Heart left ventricle (tissue), 13 donors: Measurements from ENCODE around the gene TTC7B.

Source experiments
- CTCF ChIP-seq, 12 donors: fragments of 200-600 bp; sonication (generic) in 4 of 12; IDR thresholded peaks; one replicate each; pipeline versions ENCODE4 v1.5.0 to v1.8.0; 2018 to 2022; ENCODE audit warnings: antibody characterized with exemption in 12 of 12, mild to moderate bottlenecking in 5 of 12
- POLR2A ChIP-seq, 2 donors: fragments of 450-650 bp; IDR thresholded peaks; one replicate each; pipeline ENCODE4 v1.6.1; 2017; ENCODE audit warnings: antibody characterized with exemption in 2 of 2, mild to moderate bottlenecking in 2 of 2, moderate library complexity in 2 of 2
- donor health status: ischemic (EF 13 %, LVEDD 7.1; RV severe dilation, severe dysfunction).
- donor health status: DM: no; HTN: yes; CAD: no.
- donor health status: DM: no; HTN: no; CAD: no.
- donor health status: ischemic (EF 25% LVEDD 6.9; RV normal size, moderate dysfunction).
- donor health status: ischemic (EF 25% LVEDD 5.7; RV mildly dilated, moderate dysfunction).
- donor health status: ischemic (EF 35%, LVEDD 5.7; RV mildly dilated, moderate dysfunction).
- donor health status: nonischemic (EF 11% LVEDD 7.7; RV severe dilation, severe dysfunction).
- donor health status: DM: yes; HTN: yes; CAD: no.
- donor health status: PGD.
- donor health status: ischemic (EF 29% LVEDD 5.4; RV normal size, mild dysfunction).
- donor health status: nonischemic (EF 23%, LVEDD 6.1; RV moderate dilation, normal function).

GRCh38 chr14:90676912-90677311 lies 139.3 kb downstream of the TTC7B start:
- no peak for TF ChIP-seq CTCF (IDR thresholded peaks at IDR 0.05)
- no peak for TF ChIP-seq POLR2A (IDR thresholded peaks at IDR 0.05)
